Peyer's patch (tissue), 4 donors: ENCODE measurements around the gene ECHDC1.

Experiments
- POLR2A ChIP-seq, 2 donors: fragments of 450-650 bp; IDR thresholded peaks; one replicate each; pipeline ENCODE4 v1.5.1; 2017; ENCODE audit warnings: antibody characterized with exemption in 2 of 2, mild to moderate bottlenecking in 2 of 2, moderate library complexity in 2 of 2
- TF ChIP-seq, protein P1 (sequence below), 6 experiments: fragments of 450-650 bp in 4 of 6; fragments of 200-600 bp in 2 of 6; sonication (generic) in 1 of 6; IDR thresholded peaks; one replicate each; pipeline ENCODE4 v1.5.1; 2017 to 2019; ENCODE audit warnings: antibody characterized with exemption in 6 of 6, mild to moderate bottlenecking in 3 of 6, moderate library complexity in 1 of 6

GRCh38 chr6:127345521-127345920 is 2.1 kb upstream of the ECHDC1 start:
- TF ChIP-seq, protein P1, sequence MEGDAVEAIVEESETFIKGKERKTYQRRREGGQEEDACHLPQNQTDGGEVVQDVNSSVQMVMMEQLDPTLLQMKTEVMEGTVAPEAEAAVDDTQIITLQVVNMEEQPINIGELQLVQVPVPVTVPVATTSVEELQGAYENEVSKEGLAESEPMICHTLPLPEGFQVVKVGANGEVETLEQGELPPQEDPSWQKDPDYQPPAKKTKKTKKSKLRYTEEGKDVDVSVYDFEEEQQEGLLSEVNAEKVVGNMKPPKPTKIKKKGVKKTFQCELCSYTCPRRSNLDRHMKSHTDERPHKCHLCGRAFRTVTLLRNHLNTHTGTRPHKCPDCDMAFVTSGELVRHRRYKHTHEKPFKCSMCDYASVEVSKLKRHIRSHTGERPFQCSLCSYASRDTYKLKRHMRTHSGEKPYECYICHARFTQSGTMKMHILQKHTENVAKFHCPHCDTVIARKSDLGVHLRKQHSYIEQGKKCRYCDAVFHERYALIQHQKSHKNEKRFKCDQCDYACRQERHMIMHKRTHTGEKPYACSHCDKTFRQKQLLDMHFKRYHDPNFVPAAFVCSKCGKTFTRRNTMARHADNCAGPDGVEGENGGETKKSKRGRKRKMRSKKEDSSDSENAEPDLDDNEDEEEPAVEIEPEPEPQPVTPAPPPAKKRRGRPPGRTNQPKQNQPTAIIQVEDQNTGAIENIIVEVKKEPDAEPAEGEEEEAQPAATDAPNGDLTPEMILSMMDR (IDR thresholded peaks at IDR 0.05) = no peak
- TF ChIP-seq POLR2A (IDR thresholded peaks at IDR 0.05) = no peak
